Placental pericyte (primary cell): ENCODE measurements around the gene BDKRB1. TPM values are rescaled to one million over a fixed set of nuclear protein-coding genes. Genes with fewer than 3 reads are reported as not detected.

Source experiments
- small RNA-seq: library from RNA; depleted of rRNA; stranded (forward); fragments of <200 nt; gene quantifications from one replicate; pipeline ENCODE3, GENCODE V24; 2012; ENCODE audit warnings: low replicate concordance
- total RNA-seq: library from RNA; depleted of rRNA; stranded (reverse); fragments of >200 nt; gene quantifications from 2 replicates; pipeline ENCODE4 v1.2.3, GENCODE V29; 2012

BDKRB1 gene
- total RNA-seq = 46.7 and 47.5 TPM in 2 replicates

GRCh38 chr14:96255501-96256366, at the start of gene BDKRB1:
TSS of gene BDKRB1 (plus strand) at chr14:96256210. CDS start at chr14:96263683, 7,473 bp downstream.

Small RNAs within 50 kb of the gene (small RNA-seq; reads per million reads assigned to genes)
- gene CKS1BP1 = not detected

Other genes with a start within 250 kb of the BDKRB1 start
- gene C14orf132, start 216.8 kb upstream of the BDKRB1 start, total RNA-seq = 11.2 and 17.0 TPM in 2 replicates
- 56.5 and 85.5 TPM in 2 replicates for gene BDKRB2, start 51.4 kb upstream of the BDKRB1 start, total RNA-seq
- 26.3 and 31.4 TPM in 2 replicates for gene ATG2B, start 107.1 kb downstream of the BDKRB1 start, total RNA-seq
- 26.0 and 44.7 TPM in 2 replicates for gene GSKIP, start 107.3 kb downstream of the BDKRB1 start, total RNA-seq
- 0.14 and 2.0 TPM in 2 replicates for gene AK7, start 135.9 kb downstream of the BDKRB1 start, total RNA-seq
- 100 and 140 TPM in 2 replicates for gene PAPOLA, start 246.2 kb downstream of the BDKRB1 start, total RNA-seq